ENCODE data around the gene JMJD8.

DNA sequence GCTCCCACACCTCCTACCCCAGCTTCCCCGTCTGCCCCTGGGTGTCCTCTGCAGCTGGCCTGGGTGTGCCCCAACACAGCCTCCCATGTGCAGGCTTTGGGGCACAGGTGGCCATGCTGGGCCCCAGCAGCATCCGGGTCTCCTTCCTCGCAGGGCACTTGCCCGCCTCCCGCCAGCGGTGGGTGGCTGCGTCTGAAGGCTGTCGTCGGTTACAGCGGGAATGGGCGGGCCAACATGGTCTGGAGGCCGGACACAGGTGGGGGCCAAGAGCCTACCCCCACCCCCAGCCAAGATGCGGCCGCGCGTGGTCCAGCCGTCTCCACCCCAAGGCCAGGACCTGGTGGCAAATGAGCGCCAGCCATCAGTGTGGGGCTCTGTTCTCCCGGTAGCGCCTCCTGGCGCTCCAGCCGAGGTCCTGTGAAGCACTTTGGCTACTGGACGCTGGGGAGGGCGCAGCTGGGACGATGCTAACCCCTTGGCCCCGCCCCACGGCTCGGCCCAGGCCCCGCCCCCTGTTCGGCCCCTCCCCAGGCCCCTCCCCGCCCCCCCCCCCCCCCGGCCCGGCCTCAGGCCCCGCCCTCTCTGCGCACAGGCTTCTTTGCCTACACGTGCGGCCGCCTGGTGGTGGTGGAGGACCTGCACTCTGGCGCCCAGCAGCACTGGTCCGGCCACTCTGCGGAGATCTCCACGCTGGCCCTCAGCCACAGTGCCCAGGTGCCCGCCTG, 23.5 kb downstream of the JMJD8 start:
- TF ChIP-seq, protein P1, sequence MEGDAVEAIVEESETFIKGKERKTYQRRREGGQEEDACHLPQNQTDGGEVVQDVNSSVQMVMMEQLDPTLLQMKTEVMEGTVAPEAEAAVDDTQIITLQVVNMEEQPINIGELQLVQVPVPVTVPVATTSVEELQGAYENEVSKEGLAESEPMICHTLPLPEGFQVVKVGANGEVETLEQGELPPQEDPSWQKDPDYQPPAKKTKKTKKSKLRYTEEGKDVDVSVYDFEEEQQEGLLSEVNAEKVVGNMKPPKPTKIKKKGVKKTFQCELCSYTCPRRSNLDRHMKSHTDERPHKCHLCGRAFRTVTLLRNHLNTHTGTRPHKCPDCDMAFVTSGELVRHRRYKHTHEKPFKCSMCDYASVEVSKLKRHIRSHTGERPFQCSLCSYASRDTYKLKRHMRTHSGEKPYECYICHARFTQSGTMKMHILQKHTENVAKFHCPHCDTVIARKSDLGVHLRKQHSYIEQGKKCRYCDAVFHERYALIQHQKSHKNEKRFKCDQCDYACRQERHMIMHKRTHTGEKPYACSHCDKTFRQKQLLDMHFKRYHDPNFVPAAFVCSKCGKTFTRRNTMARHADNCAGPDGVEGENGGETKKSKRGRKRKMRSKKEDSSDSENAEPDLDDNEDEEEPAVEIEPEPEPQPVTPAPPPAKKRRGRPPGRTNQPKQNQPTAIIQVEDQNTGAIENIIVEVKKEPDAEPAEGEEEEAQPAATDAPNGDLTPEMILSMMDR (conservative IDR thresholded peaks at IDR 0.05; ENCODE audit: low read depth in 2 of 2), result peak; percentile 38 to 68; a peak in 3 of 4 replicates
- TF ChIP-seq POLR2AphosphoS5 (IDR thresholded peaks at IDR 0.05; ENCODE audit: low read depth) (peak; percentile 43), ZNF331 (CRISPR knock-in tag; IDR thresholded peaks at IDR 0.05; ENCODE audit: low read depth) (no peak), EZH2phosphoT487 (IDR thresholded peaks at IDR 0.05; ENCODE audit: unreplicated experiment) (no peak), JUNB (IDR thresholded peaks at IDR 0.05; ENCODE audit: unreplicated experiment) (no peak), EZH2 (IDR thresholded peaks at IDR 0.05; ENCODE audit: low read depth, unreplicated experiment) (no peak), ETS1 (IDR thresholded peaks at IDR 0.05) (no peak), CREB1 (CRISPR knock-in tag; IDR thresholded peaks at IDR 0.05; ENCODE audit: low read depth) (no peak), REST (IDR thresholded peaks at IDR 0.05; ENCODE audit: unreplicated experiment) (no peak), ZNF114 (CRISPR knock-in tag; IDR thresholded peaks at IDR 0.05) (no peak), STAT1 (IDR thresholded peaks at IDR 0.05; ENCODE audit: unreplicated experiment) (no peak)
- TF ChIP-seq, protein P2, sequence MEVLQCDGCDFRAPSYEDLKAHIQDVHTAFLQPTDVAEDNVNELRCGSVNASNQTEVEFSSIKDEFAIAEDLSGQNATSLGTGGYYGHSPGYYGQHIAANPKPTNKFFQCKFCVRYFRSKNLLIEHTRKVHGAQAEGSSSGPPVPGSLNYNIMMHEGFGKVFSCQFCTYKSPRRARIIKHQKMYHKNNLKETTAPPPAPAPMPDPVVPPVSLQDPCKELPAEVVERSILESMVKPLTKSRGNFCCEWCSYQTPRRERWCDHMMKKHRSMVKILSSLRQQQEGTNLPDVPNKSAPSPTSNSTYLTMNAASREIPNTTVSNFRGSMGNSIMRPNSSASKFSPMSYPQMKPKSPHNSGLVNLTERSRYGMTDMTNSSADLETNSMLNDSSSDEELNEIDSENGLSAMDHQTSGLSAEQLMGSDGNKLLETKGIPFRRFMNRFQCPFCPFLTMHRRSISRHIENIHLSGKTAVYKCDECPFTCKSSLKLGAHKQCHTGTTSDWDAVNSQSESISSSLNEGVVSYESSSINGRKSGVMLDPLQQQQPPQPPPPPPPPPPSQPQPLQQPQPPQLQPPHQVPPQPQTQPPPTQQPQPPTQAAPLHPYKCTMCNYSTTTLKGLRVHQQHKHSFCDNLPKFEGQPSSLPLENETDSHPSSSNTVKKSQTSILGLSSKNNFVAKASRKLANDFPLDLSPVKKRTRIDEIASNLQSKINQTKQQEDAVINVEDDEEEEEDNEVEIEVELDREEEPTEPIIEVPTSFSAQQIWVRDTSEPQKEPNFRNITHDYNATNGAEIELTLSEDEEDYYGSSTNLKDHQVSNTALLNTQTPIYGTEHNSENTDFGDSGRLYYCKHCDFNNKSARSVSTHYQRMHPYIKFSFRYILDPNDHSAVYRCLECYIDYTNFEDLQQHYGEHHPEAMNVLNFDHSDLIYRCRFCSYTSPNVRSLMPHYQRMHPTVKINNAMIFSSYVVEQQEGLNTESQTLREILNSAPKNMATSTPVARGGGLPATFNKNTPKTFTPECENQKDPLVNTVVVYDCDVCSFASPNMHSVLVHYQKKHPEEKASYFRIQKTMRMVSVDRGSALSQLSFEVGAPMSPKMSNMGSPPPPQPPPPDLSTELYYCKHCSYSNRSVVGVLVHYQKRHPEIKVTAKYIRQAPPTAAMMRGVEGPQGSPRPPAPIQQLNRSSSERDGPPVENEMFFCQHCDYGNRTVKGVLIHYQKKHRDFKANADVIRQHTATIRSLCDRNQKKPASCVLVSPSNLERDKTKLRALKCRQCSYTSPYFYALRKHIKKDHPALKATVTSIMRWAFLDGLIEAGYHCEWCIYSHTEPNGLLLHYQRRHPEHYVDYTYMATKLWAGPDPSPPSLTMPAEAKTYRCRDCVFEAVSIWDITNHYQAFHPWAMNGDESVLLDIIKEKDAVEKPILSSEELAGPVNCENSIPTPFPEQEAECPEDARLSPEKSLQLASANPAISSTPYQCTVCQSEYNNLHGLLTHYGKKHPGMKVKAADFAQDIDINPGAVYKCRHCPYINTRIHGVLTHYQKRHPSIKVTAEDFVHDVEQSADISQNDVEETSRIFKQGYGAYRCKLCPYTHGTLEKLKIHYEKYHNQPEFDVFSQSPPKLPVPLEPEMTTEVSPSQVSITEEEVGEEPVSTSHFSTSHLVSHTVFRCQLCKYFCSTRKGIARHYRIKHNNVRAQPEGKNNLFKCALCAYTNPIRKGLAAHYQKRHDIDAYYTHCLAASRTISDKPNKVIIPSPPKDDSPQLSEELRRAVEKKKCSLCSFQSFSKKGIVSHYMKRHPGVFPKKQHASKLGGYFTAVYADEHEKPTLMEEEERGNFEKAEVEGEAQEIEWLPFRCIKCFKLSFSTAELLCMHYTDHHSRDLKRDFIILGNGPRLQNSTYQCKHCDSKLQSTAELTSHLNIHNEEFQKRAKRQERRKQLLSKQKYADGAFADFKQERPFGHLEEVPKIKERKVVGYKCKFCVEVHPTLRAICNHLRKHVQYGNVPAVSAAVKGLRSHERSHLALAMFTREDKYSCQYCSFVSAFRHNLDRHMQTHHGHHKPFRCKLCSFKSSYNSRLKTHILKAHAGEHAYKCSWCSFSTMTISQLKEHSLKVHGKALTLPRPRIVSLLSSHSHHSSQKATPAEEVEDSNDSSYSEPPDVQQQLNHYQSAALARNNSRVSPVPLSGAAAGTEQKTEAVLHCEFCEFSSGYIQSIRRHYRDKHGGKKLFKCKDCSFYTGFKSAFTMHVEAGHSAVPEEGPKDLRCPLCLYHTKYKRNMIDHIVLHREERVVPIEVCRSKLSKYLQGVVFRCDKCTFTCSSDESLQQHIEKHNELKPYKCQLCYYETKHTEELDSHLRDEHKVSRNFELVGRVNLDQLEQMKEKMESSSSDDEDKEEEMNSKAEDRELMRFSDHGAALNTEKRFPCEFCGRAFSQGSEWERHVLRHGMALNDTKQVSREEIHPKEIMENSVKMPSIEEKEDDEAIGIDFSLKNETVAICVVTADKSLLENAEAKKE (CRISPR knock-in tag; IDR thresholded peaks at IDR 0.05), result no peak
